AG04449 (cell line): ENCODE data around the gene UNC50.

Source experiments
- CTCF ChIA-PET: fragments of 350-600 bp; formaldehyde crosslinking; extraction: SDS; loops from one replicate; lab custom pipeline; 2021; ENCODE audit warnings: antibody characterized with exemption; lab: Yijun Ruan, JAX
- POLR2A ChIA-PET: fragments of 400-600, 350-600 bp; formaldehyde crosslinking; extraction: SDS; loops from one replicate; lab custom pipeline; 2020; ENCODE audit warnings: antibody characterized with exemption, inconsistent platforms; lab: Yijun Ruan, JAX
- DNase-seq: peaks from one replicate; pipeline ENCODE4 v3.0.0-alpha.2; 2010; ENCODE audit warnings: low read depth, low spot score
- H3K4me3 ChIP-seq: 2 replicates; pipeline ENCODE4 v1.5.1; 2011; ENCODE audit warnings: low read depth, mild to moderate bottlenecking, control low read depth, low read length
- CTCF ChIP-seq: IDR thresholded peaks from one replicate; pipeline ENCODE4 v1.5.1; 2011; ENCODE audit warnings: mild to moderate bottlenecking, moderate library complexity, low read length, control low read depth, inconsistent platforms; ENCODE audit not compliant: insufficient read depth; ENCODE audit errors: missing control alignments

The UNC50 gene

GRCh38 chr2:98572211-98572610 is 36.2 kb upstream of the UNC50 start:
- no peak for DNase-seq
- POLR2A ChIA-PET = no interaction called here
- CTCF ChIA-PET = interaction anchor here (0.8 to 1.1 kb wide), 2 partner anchors 9 to 12 kb away, joined by 3 to 4 read pairs; no protein-coding TSS in a partner anchor
- H3K4me3 ChIP-seq = no peak overlapping the region
- no peak for TF ChIP-seq CTCF

GRCh38 chr2:98572676-98573075 is 35.7 kb upstream of the UNC50 start:
- no peak for DNase-seq
- POLR2A ChIA-PET = no interaction called here
- CTCF ChIA-PET = interaction anchor here (0.5 to 1.6 kb wide), 6 partner anchors 10 to 165 kb away, joined by 3 to 6 read pairs (median 3); no protein-coding TSS in a partner anchor
- H3K4me3 ChIP-seq = no peak overlapping the region
- TF ChIP-seq CTCF = no peak

- ChIA-PET POLR2A (no interaction called here), CTCF (interaction anchor here (0.6 to 1.6 kb wide), 3 partner anchors 13 to 163 kb away, joined by 3 to 6 read pairs (median 3); no protein-coding TSS in a partner anchor)
- H3K4me3 ChIP-seq = no peak overlapping the region
- no peak for TF ChIP-seq CTCF
- DNase-seq = no peak
Measured at GRCh38 chr2:98573426-98573825, 35.0 kb upstream of the UNC50 start.

GRCh38 chr2:98576666-98577312 is 31.6 kb upstream of the UNC50 start:
- TF ChIP-seq CTCF = no peak

GRCh38 chr2:98577313-98577712 is 31.1 kb upstream of the UNC50 start:
- no peak for DNase-seq
- peak; percentile 17 for TF ChIP-seq CTCF
- no peak overlapping the region for H3K4me3 ChIP-seq
- ChIA-PET CTCF (no interaction called here), POLR2A (no interaction called here)

More at GRCh38 chr2:98576666-98577312, 31.6 kb upstream of the UNC50 start:
- CTCF ChIA-PET = interaction anchor here (1.5 kb wide), 1 partner anchor 11 kb away, joined by 3 read pairs; no protein-coding TSS in a partner anchor
- no peak for DNase-seq
- no peak overlapping the region for H3K4me3 ChIP-seq
- POLR2A ChIA-PET = no interaction called here

- CTCF ChIA-PET = interaction anchor here (1.6 kb wide), 1 partner anchor 9 kb away, joined by 4 read pairs; no protein-coding TSS in a partner anchor
- TF ChIP-seq CTCF = no peak
- no peak overlapping the region for H3K4me3 ChIP-seq
- POLR2A ChIA-PET = no interaction called here
- DNase-seq = no peak
Measured at GRCh38 chr2:98578231-98578630, 30.2 kb upstream of the UNC50 start.
